Nephron (organoid): ENCODE data around the gene MR1.
A peak's percentile ranks its signal among the peaks of the same experiment; 100 is the strongest.

ENCODE experiments used
- H3K27ac Mint-ChIP-seq, 3 experiments: 2 replicates each; pipeline ENCODE4 v1.8.0; 2020; ENCODE audit warnings: mixed read lengths in 3 of 3, mild to moderate bottlenecking in 2 of 3, moderate library complexity in 1 of 3
- H3K27me3 Mint-ChIP-seq: 2 replicates; pipeline ENCODE4 v1.8.0; 2021; ENCODE audit warnings: low read depth, mild to moderate bottlenecking, moderate library complexity, mixed read lengths
- H3K36me3 Mint-ChIP-seq: 2 replicates; pipeline ENCODE4 v1.8.0; 2020; ENCODE audit warnings: low read depth, mixed read lengths
- H3K4me1 Mint-ChIP-seq: 2 replicates; pipeline ENCODE4 v1.8.0; 2020; ENCODE audit warnings: mixed read lengths
- H3K4me3 Mint-ChIP-seq, 3 experiments: 2 replicates each; pipeline ENCODE4 v1.8.0; 2020; ENCODE audit warnings: mild to moderate bottlenecking in 3 of 3, mixed read lengths in 3 of 3, moderate library complexity in 2 of 3
- H3K9me3 Mint-ChIP-seq: 2 replicates; pipeline ENCODE4 v1.8.0; 2020; ENCODE audit warnings: mixed read lengths
- TF ChIP-seq, protein P1 (sequence below), 3 experiments: fragments of 200-600 bp; sonication (generic); IDR thresholded peaks; one replicate each; pipeline ENCODE4 v1.5.0; 2021; ENCODE audit warnings: antibody characterized with exemption in 3 of 3; ENCODE audit not compliant: unreplicated experiment in 3 of 3

MR1 gene

DNA sequence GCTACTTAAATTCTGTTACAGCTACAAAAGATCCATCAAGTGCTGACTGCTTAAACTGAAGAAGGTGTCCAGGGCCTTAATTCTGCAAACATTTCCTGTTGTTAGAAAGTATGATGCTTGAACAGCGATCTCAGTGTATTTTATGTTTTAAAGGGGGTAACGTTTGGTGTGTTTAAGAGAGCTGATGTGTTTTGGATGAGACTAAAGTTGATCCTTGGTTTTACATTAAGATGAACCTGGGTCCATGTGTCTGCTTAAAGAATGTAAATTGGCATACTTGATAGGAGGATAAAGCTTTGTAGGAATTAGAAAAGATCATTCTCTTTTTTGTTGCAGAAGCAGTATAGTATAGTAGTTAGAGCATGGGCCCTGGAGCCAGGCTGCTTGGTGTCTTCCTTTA is 58.3 kb downstream of the MR1 start:
- H3K27me3 Mint-ChIP-seq, result peaks cover 6% of the 10 kb centered on the region
- TF ChIP-seq, protein P1, sequence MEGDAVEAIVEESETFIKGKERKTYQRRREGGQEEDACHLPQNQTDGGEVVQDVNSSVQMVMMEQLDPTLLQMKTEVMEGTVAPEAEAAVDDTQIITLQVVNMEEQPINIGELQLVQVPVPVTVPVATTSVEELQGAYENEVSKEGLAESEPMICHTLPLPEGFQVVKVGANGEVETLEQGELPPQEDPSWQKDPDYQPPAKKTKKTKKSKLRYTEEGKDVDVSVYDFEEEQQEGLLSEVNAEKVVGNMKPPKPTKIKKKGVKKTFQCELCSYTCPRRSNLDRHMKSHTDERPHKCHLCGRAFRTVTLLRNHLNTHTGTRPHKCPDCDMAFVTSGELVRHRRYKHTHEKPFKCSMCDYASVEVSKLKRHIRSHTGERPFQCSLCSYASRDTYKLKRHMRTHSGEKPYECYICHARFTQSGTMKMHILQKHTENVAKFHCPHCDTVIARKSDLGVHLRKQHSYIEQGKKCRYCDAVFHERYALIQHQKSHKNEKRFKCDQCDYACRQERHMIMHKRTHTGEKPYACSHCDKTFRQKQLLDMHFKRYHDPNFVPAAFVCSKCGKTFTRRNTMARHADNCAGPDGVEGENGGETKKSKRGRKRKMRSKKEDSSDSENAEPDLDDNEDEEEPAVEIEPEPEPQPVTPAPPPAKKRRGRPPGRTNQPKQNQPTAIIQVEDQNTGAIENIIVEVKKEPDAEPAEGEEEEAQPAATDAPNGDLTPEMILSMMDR (IDR thresholded peaks at IDR 0.05; ENCODE audit: unreplicated experiment in 3 of 3), result no peak
- peaks cover 4% of the 10 kb centered on the region for H3K36me3 Mint-ChIP-seq
- no peaks in the 10 kb centered on the region for H3K9me3 Mint-ChIP-seq
- H3K4me3 Mint-ChIP-seq, result peak overlapping the region; percentile 6 to 100 (median 28)
- H3K4me1 Mint-ChIP-seq, result peaks cover 65% of the 10 kb centered on the region
- H3K27ac Mint-ChIP-seq, result peak overlapping the region in 2 of 3 experiments; percentile 33 to 58

GRCh38 chr1:181092883-181093458 is 59.2 kb downstream of the MR1 start:
- Mint-ChIP-seq H3K27ac (peak overlapping the region in 2 of 3 experiments; percentile 26 to 28), H3K36me3 (peaks cover 4% of the 10 kb centered on the region), H3K27me3 (peaks cover 6% of the 10 kb centered on the region), H3K4me1 (peaks cover 74% of the 10 kb centered on the region), H3K9me3 (no peaks in the 10 kb centered on the region), H3K4me3 (peak overlapping the region in 1 of 3 experiments; percentile 68)
- TF ChIP-seq, protein P1 (IDR thresholded peaks at IDR 0.05; ENCODE audit: unreplicated experiment in 3 of 3), result no peak

- Mint-ChIP-seq H3K27me3 (no peaks in the 10 kb centered on the region), H3K9me3 (no peaks in the 10 kb centered on the region), H3K4me1 (peaks cover 90% of the 10 kb centered on the region), H3K4me3 (peak overlapping the region in 2 of 3 experiments; percentile 47 to 48), H3K36me3 (peaks cover 4% of the 10 kb centered on the region), H3K27ac (peak overlapping the region; percentile 87 to 99 (median 98))
- TF ChIP-seq, protein P1 (IDR thresholded peaks at IDR 0.05; ENCODE audit: unreplicated experiment in 3 of 3), result no peak
Observed at GRCh38 chr1:181094416-181095212, 60.8 kb downstream of the MR1 start.

DNA sequence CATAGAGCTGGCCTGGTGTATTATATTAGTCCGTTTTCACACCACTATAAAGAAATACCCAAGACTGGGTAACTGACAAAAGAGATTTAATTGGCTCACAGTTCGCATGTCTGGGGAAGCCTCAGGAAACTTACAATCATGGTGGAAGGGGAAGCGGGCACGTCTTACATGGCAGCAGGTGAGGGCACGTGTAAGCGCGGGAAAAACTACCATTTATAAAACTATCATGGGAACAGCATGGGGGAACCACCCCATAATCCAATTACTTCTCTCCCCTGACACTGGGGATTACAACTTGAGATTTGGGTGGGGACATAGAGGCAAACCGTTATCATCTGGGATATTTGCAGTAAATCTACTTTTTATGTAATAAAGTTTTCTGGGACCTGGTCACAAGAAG is 61.5 kb downstream of the MR1 start:
- H3K4me1 Mint-ChIP-seq, result peaks cover 90% of the 10 kb centered on the region
- TF ChIP-seq, protein P1 (IDR thresholded peaks at IDR 0.05; ENCODE audit: unreplicated experiment in 3 of 3), result no peak
- peak overlapping the region; percentile 87 to 99 (median 98) for H3K27ac Mint-ChIP-seq
- peak overlapping the region in 2 of 3 experiments; percentile 43 to 48 for H3K4me3 Mint-ChIP-seq
- H3K9me3 Mint-ChIP-seq, result no peaks in the 10 kb centered on the region
- H3K27me3 Mint-ChIP-seq, result no peaks in the 10 kb centered on the region
- peaks cover 4% of the 10 kb centered on the region for H3K36me3 Mint-ChIP-seq

DNA sequence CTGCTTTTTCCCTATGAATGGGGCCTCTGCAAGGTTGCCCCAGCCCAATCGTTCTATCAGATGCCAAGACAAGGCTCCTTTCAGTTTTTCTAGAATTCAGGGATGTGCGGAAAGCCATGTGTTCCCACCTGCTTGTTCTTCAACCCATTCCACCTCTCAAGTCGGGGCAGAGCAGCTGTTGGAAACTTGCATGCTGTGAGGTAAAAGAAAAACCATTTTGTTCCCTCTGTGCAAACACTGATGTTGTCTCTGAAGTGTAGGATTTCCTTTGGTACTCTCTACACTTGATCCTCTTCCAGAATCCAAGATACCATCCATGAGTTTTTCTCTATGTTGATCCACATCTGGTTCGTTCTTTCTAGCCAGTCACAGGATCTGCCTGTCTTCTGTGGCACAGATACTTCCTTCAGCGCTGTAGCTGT is 62.0 kb downstream of the MR1 start:
- TF ChIP-seq, protein P1 (IDR thresholded peaks at IDR 0.05; ENCODE audit: unreplicated experiment in 3 of 3), result no peak
- peaks cover 90% of the 10 kb centered on the region for H3K4me1 Mint-ChIP-seq
- peak overlapping the region in 2 of 3 experiments; percentile 72 to 74 for H3K4me3 Mint-ChIP-seq
- no peaks in the 10 kb centered on the region for H3K27me3 Mint-ChIP-seq
- H3K9me3 Mint-ChIP-seq, result no peaks in the 10 kb centered on the region
- peaks cover 4% of the 10 kb centered on the region for H3K36me3 Mint-ChIP-seq
- peak overlapping the region; percentile 87 to 99 (median 98) for H3K27ac Mint-ChIP-seq
